HepG2 (cell line): ENCODE measurements around the gene GAPDH. TPM values are rescaled to one million over a fixed set of nuclear protein-coding genes. Genes with fewer than 3 reads are reported as not detected.

ENCODE experiments used
- CHD4 ChIP-seq: fragments of 200-600 bp; sonication (generic); IDR thresholded peaks from 2 replicates; pipeline ENCODE4 v1.7.0; 2017; ENCODE audit warnings: mild to moderate bottlenecking, low read length, borderline replicate concordance
- ERF ChIP-seq: IDR thresholded peaks from 2 replicates; pipeline ENCODE4 v1.6.1; 2018; ENCODE audit warnings: missing biosample characterization, missing genetic modification reagents
- MAFF ChIP-seq: IDR thresholded peaks from 2 replicates; pipeline ENCODE4 v1.6.1; 2011; ENCODE audit warnings: low read depth, low read length, improper control_type of control experiment
- PHF21A ChIP-seq: sonication (generic); formaldehyde crosslinking; IDR thresholded peaks from 2 replicates; pipeline ENCODE4 v1.5.0; 2020; ENCODE audit warnings: mild to moderate bottlenecking, missing genetic modification reagents
- RFX5 ChIP-seq: IDR thresholded peaks from 2 replicates; pipeline ENCODE4 v1.6.1; 2011; ENCODE audit warnings: low read depth, low read length, improper control_type of control experiment
- TSC22D2 ChIP-seq: sonication (generic); formaldehyde crosslinking; IDR thresholded peaks from 2 replicates; pipeline ENCODE4 v1.5.1; 2020; ENCODE audit warnings: missing genetic modification reagents, mild to moderate bottlenecking, borderline replicate concordance
- XBP1 ChIP-seq: sonication (generic); formaldehyde crosslinking; IDR thresholded peaks from 2 replicates; pipeline ENCODE4 v1.5.0; 2020; ENCODE audit warnings: missing genetic modification reagents
- ZNF232 ChIP-seq: sonication (generic); formaldehyde crosslinking; IDR thresholded peaks from 2 replicates; pipeline ENCODE4 v1.4.0; 2020; ENCODE audit warnings: missing genetic modification reagents, borderline replicate concordance
- ZNF260 ChIP-seq: sonication (generic); formaldehyde crosslinking; IDR thresholded peaks from 2 replicates; pipeline ENCODE4 v1.4.0; 2020; ENCODE audit warnings: missing genetic modification reagents, low read depth, mild to moderate bottlenecking, borderline replicate concordance
- ZNF550 ChIP-seq: sonication (generic); formaldehyde crosslinking; IDR thresholded peaks from 2 replicates; pipeline ENCODE4 v1.4.0; 2020; ENCODE audit warnings: mild to moderate bottlenecking, missing genetic modification reagents, borderline replicate concordance
- ZNF607 ChIP-seq: sonication (generic); formaldehyde crosslinking; IDR thresholded peaks from 2 replicates; pipeline ENCODE4 v1.5.1; 2020; ENCODE audit warnings: missing genetic modification reagents, mild to moderate bottlenecking, borderline replicate concordance
- ZNF891 ChIP-seq: sonication (generic); formaldehyde crosslinking; IDR thresholded peaks from 2 replicates; pipeline ENCODE4 v1.5.0; 2020; ENCODE audit warnings: mild to moderate bottlenecking, missing genetic modification reagents
- polyA plus RNA-seq, 8 experiments: library from polyadenylated mRNA; depleted of rRNA in 3 of 8; stranded (reverse) in 7 of 8; unstranded in 1 of 8; fragments of >200 nt; fragmentation: Illumina TruSeq in 4 of 8; extraction: Trizol in 4 of 8; gene quantifications; 2 replicates each; pipeline versions ENCODE4 v1.2.1 to v1.2.3, GENCODE V29; 2011 to 2016; ENCODE audit warnings: low read depth in 4 of 8, missing spikeins in 1 of 8, mixed read lengths in 1 of 8; ENCODE audit not compliant: insufficient read depth in 1 of 8
- total RNA-seq, 5 experiments: library from RNA; depleted of rRNA; stranded (reverse); fragments of >200 nt; fragmentation: Illumina TruSeq; extraction: Trizol; gene quantifications; 2 replicates each; pipeline ENCODE4 v1.2.3, GENCODE V29; 2016; ENCODE audit warnings: low read depth in 1 of 5
- TF ChIP-seq, protein P1 (sequence below): sonication (generic); formaldehyde crosslinking; IDR thresholded peaks from 2 replicates; pipeline ENCODE4 v1.4.0; 2020; ENCODE audit warnings: low read depth, missing genetic modification reagents
- TF ChIP-seq, protein P2 (sequence below), 2 experiments: IDR thresholded peaks; 2 replicates each; pipeline ENCODE4 v1.6.1; 2011 to 2012; ENCODE audit warnings: low read length in 2 of 2, borderline replicate concordance in 1 of 2, low read depth in 1 of 2, mild to moderate bottlenecking in 1 of 2, moderate library complexity in 1 of 2
- TF ChIP-seq, protein P3 (sequence below): IDR thresholded peaks from 2 replicates; pipeline ENCODE4 v1.6.1; 2016; ENCODE audit warnings: mild to moderate bottlenecking, missing biosample characterization, missing genetic modification reagents
- TF ChIP-seq, protein P4 (sequence below): IDR thresholded peaks from 2 replicates; pipeline ENCODE4 v1.6.1; 2016; ENCODE audit warnings: low read depth, control low read depth

Gene GAPDH
- total and polyA plus RNA-seq, 2 of the 13 experiments (the other 11 are each of a cell fraction or from before 2014, with no cell fraction given), result 3,038 to 12,722 TPM

DNA sequence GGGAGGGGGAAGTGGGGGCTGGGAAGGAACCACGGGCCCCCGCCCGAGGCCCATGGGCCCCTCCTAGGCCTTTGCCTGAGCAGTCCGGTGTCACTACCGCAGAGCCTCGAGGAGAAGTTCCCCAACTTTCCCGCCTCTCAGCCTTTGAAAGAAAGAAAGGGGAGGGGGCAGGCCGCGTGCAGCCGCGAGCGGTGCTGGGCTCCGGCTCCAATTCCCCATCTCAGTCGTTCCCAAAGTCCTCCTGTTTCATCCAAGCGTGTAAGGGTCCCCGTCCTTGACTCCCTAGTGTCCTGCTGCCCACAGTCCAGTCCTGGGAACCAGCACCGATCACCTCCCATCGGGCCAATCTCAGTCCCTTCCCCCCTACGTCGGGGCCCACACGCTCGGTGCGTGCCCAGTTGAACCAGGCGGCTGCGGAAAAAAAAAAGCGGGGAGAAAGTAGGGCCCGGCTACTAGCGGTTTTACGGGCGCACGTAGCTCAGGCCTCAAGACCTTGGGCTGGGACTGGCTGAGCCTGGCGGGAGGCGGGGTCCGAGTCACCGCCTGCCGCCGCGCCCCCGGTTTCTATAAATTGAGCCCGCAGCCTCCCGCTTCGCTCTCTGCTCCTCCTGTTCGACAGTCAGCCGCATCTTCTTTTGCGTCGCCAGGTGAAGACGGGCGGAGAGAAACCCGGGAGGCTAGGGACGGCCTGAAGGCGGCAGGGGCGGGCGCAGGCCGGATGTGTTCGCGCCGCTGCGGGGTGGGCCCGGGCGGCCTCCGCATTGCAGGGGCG is at the start of gene GAPDH (continued):
- TF ChIP-seq MAFF, result no peak
- peak; percentile 41; the same call in 1 of the 2 replicates for TF ChIP-seq RFX5
- TF ChIP-seq PHF21A (CRISPR knock-in tag), result peak; percentile 91
- TF ChIP-seq, protein P1, sequence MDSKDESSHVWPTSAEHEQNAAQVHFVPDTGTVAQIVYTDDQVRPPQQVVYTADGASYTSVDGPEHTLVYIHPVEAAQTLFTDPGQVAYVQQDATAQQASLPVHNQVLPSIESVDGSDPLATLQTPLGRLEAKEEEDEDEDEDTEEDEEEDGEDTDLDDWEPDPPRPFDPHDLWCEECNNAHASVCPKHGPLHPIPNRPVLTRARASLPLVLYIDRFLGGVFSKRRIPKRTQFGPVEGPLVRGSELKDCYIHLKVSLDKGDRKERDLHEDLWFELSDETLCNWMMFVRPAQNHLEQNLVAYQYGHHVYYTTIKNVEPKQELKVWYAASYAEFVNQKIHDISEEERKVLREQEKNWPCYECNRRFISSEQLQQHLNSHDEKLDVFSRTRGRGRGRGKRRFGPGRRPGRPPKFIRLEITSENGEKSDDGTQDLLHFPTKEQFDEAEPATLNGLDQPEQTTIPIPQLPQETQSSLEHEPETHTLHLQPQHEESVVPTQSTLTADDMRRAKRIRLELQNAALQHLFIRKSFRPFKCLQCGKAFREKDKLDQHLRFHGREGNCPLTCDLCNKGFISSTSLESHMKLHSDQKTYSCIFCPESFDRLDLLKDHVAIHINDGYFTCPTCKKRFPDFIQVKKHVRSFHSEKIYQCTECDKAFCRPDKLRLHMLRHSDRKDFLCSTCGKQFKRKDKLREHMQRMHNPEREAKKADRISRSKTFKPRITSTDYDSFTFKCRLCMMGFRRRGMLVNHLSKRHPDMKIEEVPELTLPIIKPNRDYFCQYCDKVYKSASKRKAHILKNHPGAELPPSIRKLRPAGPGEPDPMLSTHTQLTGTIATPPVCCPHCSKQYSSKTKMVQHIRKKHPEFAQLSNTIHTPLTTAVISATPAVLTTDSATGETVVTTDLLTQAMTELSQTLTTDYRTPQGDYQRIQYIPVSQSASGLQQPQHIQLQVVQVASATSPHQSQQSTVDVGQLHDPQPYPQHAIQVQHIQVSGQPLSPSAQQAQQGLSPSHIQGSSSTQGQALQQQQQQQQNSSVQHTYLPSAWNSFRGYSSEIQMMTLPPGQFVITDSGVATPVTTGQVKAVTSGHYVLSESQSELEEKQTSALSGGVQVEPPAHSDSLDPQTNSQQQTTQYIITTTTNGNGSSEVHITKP (CRISPR knock-in tag), result no peak; the same call in none of the 2 replicates
- TF ChIP-seq XBP1 (CRISPR knock-in tag), result 0 out of 2 replicates have a peak, but pooled peaks have one; percentile 27
- peak; percentile 92; the same call in 1 of the 2 replicates for TF ChIP-seq TSC22D2 (CRISPR knock-in tag)
- TF ChIP-seq, protein P2, sequence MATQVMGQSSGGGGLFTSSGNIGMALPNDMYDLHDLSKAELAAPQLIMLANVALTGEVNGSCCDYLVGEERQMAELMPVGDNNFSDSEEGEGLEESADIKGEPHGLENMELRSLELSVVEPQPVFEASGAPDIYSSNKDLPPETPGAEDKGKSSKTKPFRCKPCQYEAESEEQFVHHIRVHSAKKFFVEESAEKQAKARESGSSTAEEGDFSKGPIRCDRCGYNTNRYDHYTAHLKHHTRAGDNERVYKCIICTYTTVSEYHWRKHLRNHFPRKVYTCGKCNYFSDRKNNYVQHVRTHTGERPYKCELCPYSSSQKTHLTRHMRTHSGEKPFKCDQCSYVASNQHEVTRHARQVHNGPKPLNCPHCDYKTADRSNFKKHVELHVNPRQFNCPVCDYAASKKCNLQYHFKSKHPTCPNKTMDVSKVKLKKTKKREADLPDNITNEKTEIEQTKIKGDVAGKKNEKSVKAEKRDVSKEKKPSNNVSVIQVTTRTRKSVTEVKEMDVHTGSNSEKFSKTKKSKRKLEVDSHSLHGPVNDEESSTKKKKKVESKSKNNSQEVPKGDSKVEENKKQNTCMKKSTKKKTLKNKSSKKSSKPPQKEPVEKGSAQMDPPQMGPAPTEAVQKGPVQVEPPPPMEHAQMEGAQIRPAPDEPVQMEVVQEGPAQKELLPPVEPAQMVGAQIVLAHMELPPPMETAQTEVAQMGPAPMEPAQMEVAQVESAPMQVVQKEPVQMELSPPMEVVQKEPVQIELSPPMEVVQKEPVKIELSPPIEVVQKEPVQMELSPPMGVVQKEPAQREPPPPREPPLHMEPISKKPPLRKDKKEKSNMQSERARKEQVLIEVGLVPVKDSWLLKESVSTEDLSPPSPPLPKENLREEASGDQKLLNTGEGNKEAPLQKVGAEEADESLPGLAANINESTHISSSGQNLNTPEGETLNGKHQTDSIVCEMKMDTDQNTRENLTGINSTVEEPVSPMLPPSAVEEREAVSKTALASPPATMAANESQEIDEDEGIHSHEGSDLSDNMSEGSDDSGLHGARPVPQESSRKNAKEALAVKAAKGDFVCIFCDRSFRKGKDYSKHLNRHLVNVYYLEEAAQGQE (IDR thresholded peaks at IDR 0.05; ENCODE audit: borderline replicate concordance in 1 of 2, low read depth in 1 of 2, low read length in 2 of 2), result no peak
- TF ChIP-seq ZNF260 (CRISPR knock-in tag), result no peak
- peak; percentile 85 for TF ChIP-seq ZNF232 (CRISPR knock-in tag)
- peak; percentile 43; the same call in 1 of the 2 replicates for TF ChIP-seq ZNF607 (CRISPR knock-in tag)
- TF ChIP-seq, protein P3, sequence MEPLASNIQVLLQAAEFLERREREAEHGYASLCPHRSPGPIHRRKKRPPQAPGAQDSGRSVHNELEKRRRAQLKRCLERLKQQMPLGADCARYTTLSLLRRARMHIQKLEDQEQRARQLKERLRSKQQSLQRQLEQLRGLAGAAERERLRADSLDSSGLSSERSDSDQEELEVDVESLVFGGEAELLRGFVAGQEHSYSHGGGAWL, result peak; percentile 38; the same call in 1 of the 2 replicates
- TF ChIP-seq ZNF891 (CRISPR knock-in tag), result no peak
- TF ChIP-seq ERF (CRISPR knock-in tag), result peak; percentile 69
- no peak; the same call in 1 of the 2 replicates for TF ChIP-seq CHD4
- no peak for TF ChIP-seq ZNF550 (CRISPR knock-in tag)
- TF ChIP-seq, protein P4, sequence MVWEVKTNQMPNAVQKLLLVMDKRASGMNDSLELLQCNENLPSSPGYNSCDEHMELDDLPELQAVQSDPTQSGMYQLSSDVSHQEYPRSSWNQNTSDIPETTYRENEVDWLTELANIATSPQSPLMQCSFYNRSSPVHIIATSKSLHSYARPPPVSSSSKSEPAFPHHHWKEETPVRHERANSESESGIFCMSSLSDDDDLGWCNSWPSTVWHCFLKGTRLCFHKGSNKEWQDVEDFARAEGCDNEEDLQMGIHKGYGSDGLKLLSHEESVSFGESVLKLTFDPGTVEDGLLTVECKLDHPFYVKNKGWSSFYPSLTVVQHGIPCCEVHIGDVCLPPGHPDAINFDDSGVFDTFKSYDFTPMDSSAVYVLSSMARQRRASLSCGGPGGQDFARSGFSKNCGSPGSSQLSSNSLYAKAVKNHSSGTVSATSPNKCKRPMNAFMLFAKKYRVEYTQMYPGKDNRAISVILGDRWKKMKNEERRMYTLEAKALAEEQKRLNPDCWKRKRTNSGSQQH (CRISPR knock-in tag), result peak; percentile 57
